Suprapubic skin (tissue), 4 donors: ENCODE results near the gene JHY.
"Not testable (repeated sequence)": the region's sequence is repeated elsewhere in the genome, so short reads cannot be mapped to it uniquely, and the experiment has no call there.

ENCODE experiments used
- EP300 ChIP-seq: sonication (generic); formaldehyde crosslinking; IDR thresholded peaks from one replicate; pipeline ENCODE4 v1.6.1; 2017; ENCODE audit warnings: antibody characterized with exemption
- POLR2A ChIP-seq, 2 donors: fragments of 450-650 bp; IDR thresholded peaks; one replicate each; pipeline ENCODE4 v1.6.1; 2017; ENCODE audit warnings: antibody characterized with exemption in 2 of 2, mild to moderate bottlenecking in 2 of 2, moderate library complexity in 2 of 2
- POLR2AphosphoS5 ChIP-seq, 3 donors: sonication (generic); formaldehyde crosslinking; IDR thresholded peaks; one replicate each; pipeline ENCODE4 v1.6.1; 2017; ENCODE audit warnings: antibody characterized with exemption in 3 of 3
- TF ChIP-seq, protein P1 (sequence below), 2 donors: fragments of 200-600 bp in 1 of 2; fragments of 450-650 bp in 1 of 2; sonication (generic) in 1 of 2; IDR thresholded peaks; one replicate each; pipeline ENCODE4 v1.5.1; 2016 to 2019; ENCODE audit warnings: antibody characterized with exemption in 2 of 2, mild to moderate bottlenecking in 1 of 2, moderate library complexity in 1 of 2

DNA sequence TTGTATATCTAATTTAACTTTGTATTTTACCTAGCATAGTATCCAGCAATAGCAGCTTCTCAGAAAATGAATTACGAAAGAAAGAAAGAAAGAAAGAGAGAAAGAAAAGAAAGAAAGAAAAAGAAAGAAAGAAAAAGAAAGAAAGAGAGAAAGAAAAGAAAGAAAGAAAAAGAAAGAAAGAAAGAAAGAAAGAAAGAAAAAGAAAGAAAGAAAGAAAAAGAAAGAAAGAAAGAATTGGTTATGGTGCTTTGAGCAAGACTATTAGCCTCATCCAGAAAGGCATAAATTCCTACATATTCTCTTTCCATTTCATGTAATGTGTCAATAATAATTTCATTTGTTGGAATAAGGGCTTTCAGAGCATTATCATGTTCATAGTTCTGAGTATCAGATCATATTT, 19.4 kb upstream of the JHY start:
- TF ChIP-seq POLR2AphosphoS5 (IDR thresholded peaks at IDR 0.05); EP300; POLR2A (IDR thresholded peaks at IDR 0.05): not testable (repeated sequence)
- TF ChIP-seq, protein P1, sequence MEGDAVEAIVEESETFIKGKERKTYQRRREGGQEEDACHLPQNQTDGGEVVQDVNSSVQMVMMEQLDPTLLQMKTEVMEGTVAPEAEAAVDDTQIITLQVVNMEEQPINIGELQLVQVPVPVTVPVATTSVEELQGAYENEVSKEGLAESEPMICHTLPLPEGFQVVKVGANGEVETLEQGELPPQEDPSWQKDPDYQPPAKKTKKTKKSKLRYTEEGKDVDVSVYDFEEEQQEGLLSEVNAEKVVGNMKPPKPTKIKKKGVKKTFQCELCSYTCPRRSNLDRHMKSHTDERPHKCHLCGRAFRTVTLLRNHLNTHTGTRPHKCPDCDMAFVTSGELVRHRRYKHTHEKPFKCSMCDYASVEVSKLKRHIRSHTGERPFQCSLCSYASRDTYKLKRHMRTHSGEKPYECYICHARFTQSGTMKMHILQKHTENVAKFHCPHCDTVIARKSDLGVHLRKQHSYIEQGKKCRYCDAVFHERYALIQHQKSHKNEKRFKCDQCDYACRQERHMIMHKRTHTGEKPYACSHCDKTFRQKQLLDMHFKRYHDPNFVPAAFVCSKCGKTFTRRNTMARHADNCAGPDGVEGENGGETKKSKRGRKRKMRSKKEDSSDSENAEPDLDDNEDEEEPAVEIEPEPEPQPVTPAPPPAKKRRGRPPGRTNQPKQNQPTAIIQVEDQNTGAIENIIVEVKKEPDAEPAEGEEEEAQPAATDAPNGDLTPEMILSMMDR (IDR thresholded peaks at IDR 0.05), result not testable (repeated sequence)
